ENCODE results near the gene GUCA2A. TPM values are rescaled to one million over a fixed set of nuclear protein-coding genes. Genes with fewer than 3 reads are reported as not detected.
"Not testable (repeated sequence)": the region's sequence is repeated elsewhere in the genome, so short reads cannot be mapped to it uniquely, and the experiment has no call there.

The GUCA2A gene, protein sequence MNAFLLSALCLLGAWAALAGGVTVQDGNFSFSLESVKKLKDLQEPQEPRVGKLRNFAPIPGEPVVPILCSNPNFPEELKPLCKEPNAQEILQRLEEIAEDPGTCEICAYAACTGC
- total RNA-seq = not detected

DNA sequence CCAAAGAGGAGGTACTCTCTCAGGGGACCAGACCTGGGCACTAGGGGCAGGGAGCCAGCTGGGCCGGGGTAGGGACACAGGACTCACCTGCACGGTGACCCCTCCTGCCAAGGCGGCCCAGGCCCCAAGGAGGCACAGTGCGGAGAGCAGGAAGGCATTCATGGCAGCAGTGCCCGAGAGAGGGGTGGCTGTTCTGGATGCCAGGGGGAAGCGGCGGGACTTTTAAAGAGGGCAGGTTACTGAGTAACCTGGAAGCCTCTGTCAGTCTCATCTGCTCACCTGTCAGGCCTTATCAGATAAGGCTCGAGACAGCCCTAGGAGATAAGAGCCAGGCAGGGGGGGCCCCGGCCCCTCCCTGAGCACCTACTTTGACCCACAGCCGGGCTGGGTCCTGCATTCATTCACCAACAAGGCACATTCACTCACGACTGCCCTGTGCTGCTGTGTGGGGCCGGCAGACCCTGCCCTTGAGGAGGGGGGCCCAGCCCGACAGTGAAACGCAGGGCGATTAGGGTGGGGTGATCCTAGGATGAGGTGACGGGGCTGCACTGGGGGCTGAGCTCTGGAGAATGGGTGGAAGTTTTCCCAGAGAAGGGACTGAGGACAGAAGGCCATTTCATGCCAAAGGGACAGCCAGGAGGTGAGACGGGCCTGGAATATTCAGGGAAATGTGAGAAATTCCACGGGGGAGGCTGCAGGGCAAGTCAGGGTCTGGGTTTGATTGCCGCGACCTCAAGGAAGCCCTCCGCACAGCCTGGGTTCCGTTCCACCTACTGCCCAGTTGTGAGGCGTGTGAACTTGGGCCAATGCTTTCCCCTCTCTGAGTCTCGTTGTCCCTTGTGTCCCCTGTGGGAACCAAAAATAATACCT, at the start of gene GUCA2A:
TSS of gene GUCA2A (minus strand) at position 195 of the 870 bp plus-strand sequence. CDS start at position 162, 33 bp downstream.
- intact Hi-C loops (cut with DNase I) = no loop called here
- no peak for DNase-seq (ENCODE audit: low spot score)
- no peak for ATAC-seq

DNA sequence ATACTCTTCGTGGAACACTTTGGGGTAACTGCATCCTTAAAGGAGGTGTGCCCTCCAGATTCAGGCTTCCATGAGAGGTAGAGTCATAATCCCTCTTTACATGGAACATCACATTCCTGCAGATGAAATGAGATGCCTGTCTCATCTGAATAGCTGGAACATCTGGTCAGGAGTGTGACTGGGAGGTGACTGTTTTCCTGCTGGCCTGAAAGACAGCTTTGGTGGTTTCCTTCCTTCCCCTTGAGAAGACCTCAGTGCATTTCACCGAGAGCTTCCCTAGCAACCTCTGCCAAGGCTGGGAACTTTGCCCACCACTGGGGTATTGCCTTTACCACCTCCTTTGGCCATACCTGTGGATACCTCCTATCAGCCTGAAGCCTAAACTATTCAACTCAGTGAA, 46.7 kb upstream of the GUCA2A start:
- DNase-seq (ENCODE audit: low spot score) = no peak
- ATAC-seq = no peak

DNA sequence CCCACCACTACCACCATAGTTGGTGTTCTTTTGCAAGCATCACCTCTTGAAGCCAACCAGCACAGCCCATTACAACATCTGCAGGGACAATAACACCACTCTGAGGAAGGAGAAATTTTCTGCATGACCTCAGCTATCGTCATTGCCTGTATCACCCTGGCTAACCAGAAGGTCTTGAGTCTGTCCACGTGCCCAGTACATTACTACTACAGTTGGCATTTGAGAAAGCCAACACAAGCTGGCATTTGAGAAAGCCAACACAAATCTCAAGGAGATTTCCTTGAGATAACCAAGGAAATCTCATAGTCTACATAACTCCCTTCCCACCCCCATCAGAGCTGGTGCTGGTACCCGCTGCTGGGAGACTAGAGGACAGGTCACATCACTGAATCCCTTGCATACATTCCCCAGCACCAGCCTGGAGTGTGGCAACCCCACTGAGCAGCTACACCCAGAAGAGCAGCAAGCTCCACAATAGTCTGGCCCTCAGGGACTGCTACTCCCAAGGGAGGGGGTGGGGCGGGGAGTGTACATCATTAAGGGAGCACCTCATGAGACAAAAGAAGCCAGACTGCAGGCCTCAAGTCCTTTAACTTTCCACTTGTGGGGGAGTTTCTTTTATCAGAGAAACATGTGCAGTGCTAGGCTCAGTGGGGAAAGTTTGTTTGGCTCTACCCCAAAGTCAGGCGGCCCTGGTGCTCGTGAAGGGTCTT, 46.0 kb upstream of the GUCA2A start:
- no peak for ATAC-seq
- intact Hi-C loops (cut with DNase I) = no loop called here
- no peak for DNase-seq (ENCODE audit: low spot score)

More for the DNA sequence above, 46.7 kb upstream of the GUCA2A start:
- intact Hi-C loops (cut with DNase I) = no loop called here

DNA sequence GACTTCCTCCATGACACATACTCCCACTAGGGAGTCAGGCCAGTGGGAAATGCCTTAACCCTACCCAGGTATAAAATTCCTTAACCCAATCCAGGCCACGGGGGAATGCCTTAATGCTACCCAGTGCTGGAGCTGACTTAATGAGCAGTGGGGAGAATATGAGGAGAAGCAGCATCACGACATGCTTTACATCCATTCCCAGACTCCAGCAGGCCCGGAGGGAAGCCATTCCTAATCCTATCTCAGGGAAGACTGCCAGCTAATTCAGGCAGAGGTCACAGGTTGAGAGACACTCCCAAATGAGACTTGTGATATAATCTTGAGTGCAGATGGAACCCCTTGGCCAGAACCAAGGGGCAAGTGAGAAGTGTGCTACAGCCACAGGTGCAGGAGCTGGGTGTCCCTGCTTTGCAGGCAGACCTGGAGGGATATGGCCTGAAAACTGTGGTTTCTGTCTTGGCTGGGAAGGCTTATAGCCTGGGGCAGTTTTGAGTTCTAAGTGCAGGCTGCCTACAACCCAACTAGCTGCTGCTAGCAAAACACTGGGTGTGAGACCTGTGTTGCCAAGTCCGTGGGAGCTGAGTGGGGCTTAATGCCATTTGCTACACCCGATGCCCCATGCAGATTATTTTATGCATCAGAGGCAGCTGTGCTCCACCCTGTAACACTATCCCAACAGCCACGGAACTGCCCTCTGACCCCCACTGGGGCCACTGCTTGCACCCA, 45.1 kb upstream of the GUCA2A start:
- intact Hi-C loops (cut with DNase I) = no loop called here
- ATAC-seq (no peak), DNase-seq (ENCODE audit: low spot score) (no peak)

DNA sequence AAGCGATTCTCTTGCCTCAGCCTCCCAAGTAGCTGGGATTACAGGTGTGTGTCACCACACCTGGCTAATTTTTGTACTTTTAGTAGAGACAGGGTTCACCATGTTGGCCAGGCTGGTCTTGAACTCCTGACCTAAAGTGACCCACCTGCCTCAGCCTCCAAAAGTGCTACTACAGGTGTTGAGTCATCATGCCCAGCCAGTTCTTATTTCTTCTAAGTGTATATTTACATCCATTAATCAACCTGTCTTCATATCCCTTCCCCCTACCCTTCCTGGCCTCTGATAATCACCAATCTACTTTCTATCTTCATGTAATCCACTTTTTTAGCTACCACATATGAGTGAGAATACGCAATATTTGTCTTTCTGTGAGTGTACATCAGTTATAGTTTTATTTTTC, 42.4 kb upstream of the GUCA2A start:
- DNase-seq (ENCODE audit: low spot score); ATAC-seq; intact Hi-C loops (cut with DNase I): not testable (repeated sequence)

DNA sequence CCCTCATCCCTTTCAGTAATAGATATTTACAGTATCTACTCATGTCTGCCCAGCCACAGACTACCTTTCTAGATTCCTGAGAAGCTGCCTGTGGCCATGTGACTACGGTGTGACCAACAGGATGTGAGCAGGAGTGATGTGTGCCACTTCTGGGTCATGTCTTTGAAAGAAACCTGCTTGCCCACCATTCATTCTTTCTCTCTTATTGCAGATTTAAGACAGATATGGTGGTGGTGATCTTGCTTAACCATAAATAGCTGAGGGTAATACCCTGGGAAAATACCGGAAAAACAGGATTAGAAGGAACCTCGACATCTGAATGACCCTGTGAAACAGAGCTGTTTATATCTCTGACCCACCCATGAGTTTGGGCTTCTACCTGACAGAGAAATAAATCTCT, 41.6 kb upstream of the GUCA2A start:
- no peak for ATAC-seq

DNA sequence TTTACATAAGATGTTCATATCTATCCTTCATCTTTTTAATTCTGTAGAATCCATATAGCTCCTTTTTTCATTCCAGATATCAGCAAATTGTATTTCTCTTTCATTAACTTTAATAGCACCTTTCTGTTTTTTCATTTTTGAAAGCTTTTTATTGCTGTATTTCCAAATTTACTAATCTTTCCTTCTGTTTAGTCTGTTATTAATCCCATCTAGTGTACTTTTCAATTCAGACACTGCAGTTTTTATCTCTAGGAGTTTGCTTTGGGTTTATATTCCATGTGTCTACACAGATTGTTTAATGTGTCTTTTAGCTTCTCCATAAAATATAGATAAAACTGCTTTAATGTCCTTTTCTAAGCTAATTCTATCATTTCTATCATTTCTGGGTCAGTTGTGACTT, 37.4 kb upstream of the GUCA2A start:
- DNase-seq (ENCODE audit: low spot score) (no peak), ATAC-seq (no peak)
- intact Hi-C loops (cut with DNase I) = no loop called here

More for the DNA sequence above, 41.6 kb upstream of the GUCA2A start:
- intact Hi-C loops (cut with DNase I) = no loop called here
- DNase-seq (ENCODE audit: low spot score) = no peak

DNA sequence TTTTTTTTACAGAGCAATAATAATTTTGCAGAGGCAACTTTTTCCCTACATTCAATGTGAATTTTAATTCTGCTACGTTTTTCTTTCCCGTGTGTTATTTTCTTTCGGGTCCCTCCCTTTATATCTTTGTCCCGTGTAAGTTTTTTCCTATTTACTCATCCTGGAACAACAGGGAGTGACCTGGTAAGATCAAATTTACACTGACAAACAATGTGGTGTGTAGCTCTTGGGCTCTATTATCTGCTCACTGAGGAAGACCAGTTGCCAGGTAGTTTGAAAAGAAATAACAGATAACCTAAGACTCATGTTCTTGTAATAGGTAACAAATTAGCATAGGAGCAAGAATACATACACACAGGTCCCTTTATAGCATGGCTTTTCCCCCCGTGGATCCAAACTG, 33.7 kb upstream of the GUCA2A start:
- DNase-seq (ENCODE audit: low spot score) (no peak), ATAC-seq (no peak)
- intact Hi-C loops (cut with DNase I) = no loop called here

DNA sequence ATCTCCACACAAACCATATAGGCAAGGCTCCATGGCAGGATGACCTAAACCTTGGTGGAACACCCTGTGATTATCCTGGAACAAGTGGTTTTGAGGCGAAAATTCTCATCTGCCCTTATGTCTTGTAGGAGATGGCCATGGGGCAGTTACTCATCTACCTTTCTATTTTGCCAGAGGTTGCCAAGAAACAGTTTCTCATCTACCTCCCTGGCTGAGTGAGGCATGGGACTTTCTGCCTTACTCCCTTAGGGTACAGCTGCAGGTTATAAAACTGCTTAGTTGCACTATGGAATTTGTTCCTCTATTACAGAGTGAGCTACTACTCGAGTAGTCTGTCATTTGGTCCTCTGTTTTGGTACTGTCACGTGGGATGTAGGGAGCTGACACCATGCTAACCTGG, 31.3 kb upstream of the GUCA2A start:
- intact Hi-C loops (cut with DNase I) = no loop called here
- ATAC-seq = no peak
- DNase-seq (ENCODE audit: low spot score) = no peak

DNA sequence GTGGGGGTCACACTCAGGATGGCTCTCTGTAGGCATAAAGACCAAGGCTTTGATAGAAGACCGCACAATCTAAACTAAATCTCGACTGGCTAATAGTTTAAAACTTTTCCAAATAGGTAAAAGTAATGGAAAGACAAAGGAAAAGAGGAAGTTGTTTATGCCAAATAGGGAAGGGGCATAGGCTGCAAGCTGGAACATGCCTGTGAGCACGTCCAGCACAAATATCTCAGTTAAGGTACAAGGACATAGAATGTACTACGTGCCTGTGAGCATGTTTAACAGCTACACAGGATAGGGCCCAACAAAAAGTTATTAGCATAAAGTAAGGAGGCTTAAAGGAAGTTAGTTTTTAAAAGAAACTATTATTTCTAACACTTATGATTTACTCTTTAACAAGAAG, 27.6 kb upstream of the GUCA2A start:
- intact Hi-C loops (cut with DNase I) = no loop called here
- ATAC-seq = no peak
- DNase-seq (ENCODE audit: low spot score) = no peak

DNA sequence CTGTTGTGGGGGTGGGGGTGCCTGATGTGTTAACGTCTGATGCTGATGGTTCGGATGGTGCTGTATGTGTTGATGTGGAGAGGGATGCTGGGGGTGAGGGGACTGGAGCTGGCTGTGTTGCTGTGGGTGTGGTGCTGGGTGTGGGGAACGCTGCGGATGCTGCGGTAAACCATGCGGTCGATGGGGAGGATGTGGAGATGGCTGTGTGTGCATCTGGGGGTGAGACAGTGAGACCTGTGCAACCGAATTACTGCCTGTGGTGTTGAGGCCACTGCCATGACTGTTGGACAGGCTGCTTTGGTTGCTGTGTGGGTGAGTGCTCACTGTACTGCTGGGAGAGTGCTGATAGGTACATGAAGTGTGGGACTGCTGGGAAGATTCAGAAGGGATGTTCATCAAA, 26.8 kb upstream of the GUCA2A start:
- intact Hi-C loops (cut with DNase I) = no loop called here
- DNase-seq (ENCODE audit: low spot score) (no peak), ATAC-seq (no peak)

DNA sequence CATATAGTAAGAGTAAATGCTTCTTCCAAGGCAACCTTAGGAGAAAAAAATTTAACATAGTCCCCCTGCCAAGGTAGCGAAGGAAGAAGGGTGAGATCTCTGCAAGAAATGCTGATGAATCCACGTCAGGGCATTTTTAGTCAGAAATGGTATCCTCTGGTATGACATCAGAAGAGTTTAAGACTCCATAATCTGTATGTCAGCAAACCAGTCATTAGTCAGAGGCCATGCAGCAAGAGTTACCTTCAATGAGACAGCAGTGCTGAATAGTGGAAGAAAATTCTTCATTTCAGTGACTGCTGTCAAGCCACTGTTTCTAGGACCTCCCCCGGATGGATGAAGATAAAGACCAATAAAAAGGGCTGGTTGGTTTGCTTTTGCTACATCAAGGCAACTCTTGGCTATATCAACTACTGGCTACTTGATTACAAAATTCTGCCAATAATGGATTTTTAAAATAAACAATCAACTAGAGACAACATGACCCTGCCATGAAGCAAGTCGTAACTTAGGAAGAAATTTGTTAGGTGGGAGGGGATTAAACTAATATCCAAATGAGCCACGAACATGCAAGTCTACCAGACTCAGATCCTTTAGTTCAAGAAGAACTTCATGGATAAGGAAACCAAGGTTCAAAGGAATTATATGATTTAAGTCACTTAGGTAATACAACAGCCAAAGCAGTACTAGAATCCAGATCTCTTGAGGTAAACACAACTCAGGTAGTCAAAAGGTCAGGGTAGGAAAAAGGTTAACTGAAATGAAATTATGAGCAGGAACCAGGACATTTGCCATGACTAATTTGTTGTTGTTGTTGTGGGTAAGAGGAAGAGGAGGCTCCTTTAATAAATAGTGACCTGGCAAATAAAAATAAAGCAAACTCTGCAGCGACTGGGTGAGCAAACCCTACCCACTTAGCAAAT, 25.6 kb upstream of the GUCA2A start:
- DNase-seq (ENCODE audit: low spot score) (no peak), ATAC-seq (no peak)
- intact Hi-C loops (cut with DNase I) = no loop called here

DNA sequence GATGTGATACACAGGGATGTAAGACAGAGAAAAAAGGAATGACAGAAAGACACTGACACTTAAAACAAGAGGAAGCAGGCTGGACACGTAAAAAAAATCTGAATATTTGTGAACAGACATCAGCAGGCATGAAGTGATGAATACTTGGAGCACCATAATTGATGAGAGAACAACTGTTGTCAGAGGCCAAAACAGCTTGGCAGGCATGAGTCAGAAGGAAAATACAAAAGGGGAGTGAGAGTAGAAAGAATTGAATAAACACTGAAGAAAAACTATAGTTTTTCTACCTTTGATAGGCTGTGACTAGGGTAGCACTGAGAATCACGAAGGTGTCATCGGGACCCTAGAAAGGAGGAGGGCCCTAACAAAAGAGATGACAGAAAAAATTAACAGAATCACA, 21.6 kb upstream of the GUCA2A start:
- intact Hi-C loops (cut with DNase I) = no loop called here
- DNase-seq (ENCODE audit: low spot score) (no peak), ATAC-seq (no peak)

DNA sequence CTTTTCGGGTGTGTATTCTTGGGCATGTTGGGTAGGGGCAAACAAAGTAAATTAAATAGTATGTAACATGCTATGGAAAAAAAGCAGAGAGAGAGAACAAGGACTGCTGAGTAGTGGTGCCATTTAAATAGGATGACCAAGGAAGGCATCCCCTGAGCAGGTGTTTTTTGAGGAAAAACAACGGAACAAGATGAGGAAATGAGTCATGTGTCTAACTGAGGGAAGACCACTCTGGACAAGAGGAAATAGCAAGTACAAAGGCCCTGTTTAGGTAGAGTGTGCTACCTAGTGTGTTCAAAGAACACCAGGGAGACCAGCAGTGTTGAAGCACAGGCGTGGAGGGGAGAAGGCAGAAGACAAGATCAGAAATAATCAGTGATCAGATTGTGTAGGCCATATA, 20.1 kb upstream of the GUCA2A start:
- ATAC-seq (no peak), DNase-seq (ENCODE audit: low spot score) (no peak)
- intact Hi-C loops (cut with DNase I) = no loop called here

DNA sequence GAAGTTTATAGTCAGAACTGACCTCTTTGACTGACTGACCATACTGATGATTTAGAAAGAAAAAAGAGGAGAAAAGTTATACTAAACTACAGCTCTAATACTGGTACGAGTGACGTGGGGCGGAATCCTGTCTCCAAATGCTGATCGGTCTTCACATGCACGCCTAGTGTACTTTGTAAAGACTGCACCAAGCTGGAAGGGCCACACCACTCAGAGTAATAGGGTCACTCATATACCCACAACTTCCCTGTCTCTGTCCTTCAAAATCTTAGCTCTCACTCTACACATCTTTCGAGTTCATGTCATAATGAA, 19.4 kb upstream of the GUCA2A start:
- intact Hi-C loops (cut with DNase I) = no loop called here
- ATAC-seq (no peak), DNase-seq (ENCODE audit: low spot score) (no peak)

DNA sequence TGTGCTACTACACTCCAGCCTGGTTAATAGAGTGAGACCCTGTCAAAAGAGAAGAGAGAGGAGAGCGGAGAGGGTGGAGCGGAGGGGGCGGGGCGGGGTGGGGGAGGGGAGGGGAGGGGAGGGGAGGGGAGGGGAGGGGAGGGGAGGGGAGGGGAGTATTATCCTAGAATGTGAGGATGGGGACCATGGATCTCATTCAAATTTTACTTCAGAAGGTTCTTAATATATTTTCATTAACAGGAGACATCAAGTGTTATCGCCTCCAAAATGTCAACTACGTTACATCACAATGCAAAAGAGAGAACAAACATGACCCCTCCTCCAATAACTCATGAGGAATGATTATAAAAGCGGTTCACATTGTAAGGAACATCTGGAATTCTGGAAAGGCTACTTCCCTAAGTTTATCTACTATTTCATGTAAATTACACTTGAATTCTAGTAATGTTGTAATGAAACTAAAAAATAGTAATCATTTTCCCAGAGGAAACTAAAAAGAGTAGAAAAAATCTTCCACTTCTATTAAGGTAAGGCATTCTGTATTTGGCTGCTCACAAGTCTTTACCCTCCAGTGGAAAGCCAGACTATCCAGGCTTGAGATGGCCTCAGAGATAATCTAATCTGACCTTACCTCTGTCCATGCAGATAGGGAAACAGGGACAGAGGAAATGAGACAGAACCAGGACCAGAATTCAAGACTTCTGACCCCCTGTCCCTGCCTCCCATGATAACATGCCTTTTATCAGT, 18.8 kb upstream of the GUCA2A start:
- no peak for ATAC-seq
- intact Hi-C loops (cut with DNase I) = no loop called here
- DNase-seq (ENCODE audit: low spot score) = no peak

DNA sequence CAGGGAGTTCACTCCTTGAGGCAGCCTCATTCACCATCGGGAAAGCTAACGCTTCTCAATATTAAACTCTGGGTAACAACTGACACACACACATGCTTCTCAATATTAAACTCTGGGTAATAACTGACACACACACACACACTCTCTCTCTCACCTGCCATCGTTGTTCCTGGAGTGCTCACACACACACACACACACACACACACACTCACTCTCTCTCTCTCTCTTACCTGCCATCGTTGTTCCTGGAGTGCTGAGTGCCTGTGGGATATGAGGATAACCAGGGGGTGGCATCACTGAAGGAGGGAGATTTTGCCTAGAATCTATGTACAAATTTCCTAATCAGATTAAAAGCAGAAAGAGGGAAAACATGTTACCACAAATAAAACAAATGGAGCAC, 17.1 kb upstream of the GUCA2A start:
- ATAC-seq (no peak), DNase-seq (ENCODE audit: low spot score) (no peak)
- intact Hi-C loops (cut with DNase I) = no loop called here

DNA sequence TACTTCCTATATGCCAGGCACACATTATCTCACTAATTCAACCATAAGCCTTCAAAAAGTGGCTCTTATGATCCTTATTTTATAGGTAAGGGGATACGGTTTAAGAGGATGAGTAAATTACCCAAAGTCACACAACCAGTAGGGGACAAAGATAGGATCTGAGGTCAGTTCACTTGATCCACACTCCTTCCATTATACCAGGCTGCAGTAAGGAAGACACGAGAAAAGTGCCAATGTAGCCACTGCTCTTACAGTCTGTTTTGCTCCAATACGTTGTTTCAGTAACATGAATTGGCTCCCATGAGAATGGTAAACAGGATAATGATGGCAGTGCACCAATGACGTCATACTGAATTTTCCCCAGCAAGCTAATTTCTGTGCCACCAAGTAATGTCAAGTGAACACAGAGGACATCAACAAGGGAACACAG, 15.4 kb upstream of the GUCA2A start:
- intact Hi-C loops (cut with DNase I) = no loop called here
- no peak for DNase-seq (ENCODE audit: low spot score)
- no peak for ATAC-seq

All from sciatic nerve (tissue), 2 donors.